HCT116 (cell line): Measurements from ENCODE around the gene VPS35L. TPM values are rescaled to one million over a fixed set of nuclear protein-coding genes. Genes with fewer than 3 reads are reported as not detected.
A peak's percentile ranks its signal among the peaks of the same experiment; 100 is the strongest.

Experiments used
- ATAC-seq: fragments of 200-7000 bp; cut with Tn5 transposase; 2 replicates; pipeline ENCODE4 v1.9.1; 2020; ENCODE audit warnings: mild to moderate bottlenecking, moderate library complexity
- BruUV-seq: library from RNA; stranded (reverse); fragments of 400-500 nt; replicated peaks from 2 replicates; lab custom pipeline; 2021; lab: Mats Ljungman, UMichigan
- CTCF ChIA-PET: fragments of 300-600 bp; sonication (Branson Sonifier 250); formaldehyde crosslinking; loops from one replicate; lab custom pipeline; 2021; ENCODE audit warnings: antibody characterized with exemption; lab: Charles Lee
- POLR2A ChIA-PET: fragments of 300-600, 350-600 bp; sonication (Branson Sonifier 250); formaldehyde crosslinking; loops from one replicate; lab custom pipeline; 2021; ENCODE audit warnings: antibody characterized with exemption; lab: Charles Lee
- RAD21 ChIA-PET, 2 experiments: fragments of 300-600 bp; sonication (Branson Sonifier 250); formaldehyde crosslinking; loops; one replicate each; lab custom pipeline; 2023; ENCODE audit warnings: low total read pairs in 2 of 2; ENCODE audit not compliant: uncharacterized antibody in 2 of 2, unreplicated experiment in 2 of 2, low non-redundant PET in 1 of 2; lab: Charles Lee
- DNase-seq: peaks from one replicate; pipeline ENCODE4 v3.0.0-alpha.2; 2010; ENCODE audit warnings: low read depth, low spot score
- H2AFZ ChIP-seq: fragments of 200-600 bp; shearing (Covaris generic), sonication (generic); 2 replicates; pipeline ENCODE4 v1.6.1; 2017; ENCODE audit warnings: low read depth, mixed run types, mixed read lengths, antibody characterized with exemption, low read length; ENCODE audit not compliant: poor library complexity, severe bottlenecking
- H3K27ac ChIP-seq: 2 replicates; pipeline ENCODE4 v1.5.1; 2012; ENCODE audit warnings: low read depth, low read length
- H3K27me3 ChIP-seq: fragments of 200-600 bp; sonication (generic); 2 replicates; pipeline ENCODE4 v1.6.1; 2016; ENCODE audit warnings: mixed run types, low read length, mixed read lengths; ENCODE audit not compliant: insufficient read depth
- H3K36me3 ChIP-seq, 2 experiments: fragments of 200-500 bp in 1 of 2; fragments of 200-600 bp in 1 of 2; sonication (Bioruptor generic) in 1 of 2; sonication (generic) in 1 of 2; 2 replicates each; pipeline versions ENCODE4 v1.5.1 to v1.6.1; 2014 to 2016; ENCODE audit warnings: low read length in 2 of 2, inconsistent platforms in 1 of 2, mixed read lengths in 1 of 2, mixed run types in 1 of 2; ENCODE audit not compliant: insufficient read depth in 2 of 2, control insufficient read depth in 1 of 2
- H3K4me1 ChIP-seq, 2 experiments: fragments of 200-600 bp in 1 of 2; sonication (generic) in 1 of 2; 2 replicates each; pipeline versions ENCODE4 v1.5.1 to v1.6.1; 2012 to 2017; ENCODE audit warnings: low read length in 2 of 2, inconsistent platforms in 1 of 2, mild to moderate bottlenecking in 1 of 2, mixed read lengths in 1 of 2, mixed run types in 1 of 2, moderate library complexity in 1 of 2; ENCODE audit not compliant: insufficient read depth in 2 of 2, control insufficient read depth in 1 of 2
- H3K4me2 ChIP-seq: fragments of 200-600 bp; sonication (generic); 2 replicates; pipeline ENCODE4 v1.6.1; 2017; ENCODE audit warnings: mixed run types, low read length, mixed read lengths
- H3K4me3 ChIP-seq, 2 experiments: fragments of 200-600 bp in 1 of 2; sonication (generic) in 1 of 2; replicated peaks in 1 of 2; 2 replicates each; pipeline ENCODE4 v1.5.1; 2011 to 2016; ENCODE audit warnings: low read length in 2 of 2, control low read depth in 1 of 2, low read depth in 1 of 2, mild to moderate bottlenecking in 1 of 2, mixed read lengths in 1 of 2, mixed run types in 1 of 2
- H3K79me2 ChIP-seq: fragments of 200-600 bp; sonication (generic); 2 replicates; pipeline ENCODE4 v1.6.1; 2017; ENCODE audit warnings: mild to moderate bottlenecking, mixed run types, low read length, moderate library complexity, mixed read lengths; ENCODE audit not compliant: insufficient read depth
- H3K9ac ChIP-seq: fragments of 200-600 bp; sonication (generic); 2 replicates; pipeline ENCODE4 v1.6.1; 2016; ENCODE audit warnings: low read length, mixed read lengths
- H3K9me2 ChIP-seq: fragments of 200-600 bp; sonication (generic), shearing (Covaris generic); 2 replicates; pipeline ENCODE4 v1.6.1; 2017; ENCODE audit warnings: mixed run types, mild to moderate bottlenecking, moderate library complexity; ENCODE audit not compliant: insufficient read depth
- H3K9me3 ChIP-seq, 2 experiments: fragments of 200-500 bp in 1 of 2; fragments of 200-600 bp in 1 of 2; sonication (Bioruptor generic) in 1 of 2; sonication (generic) in 1 of 2; 2 replicates each; pipeline ENCODE4 v1.6.1; 2014 to 2017; ENCODE audit warnings: low read length in 2 of 2, mixed read lengths in 2 of 2, inconsistent platforms in 1 of 2, low read depth in 1 of 2, mild to moderate bottlenecking in 1 of 2, mixed run types in 1 of 2, moderate library complexity in 1 of 2; ENCODE audit not compliant: control insufficient read depth in 1 of 2, insufficient read depth in 1 of 2
- H4K20me1 ChIP-seq: fragments of 200-600 bp; sonication (generic), shearing (Covaris generic); 2 replicates; pipeline ENCODE4 v1.6.1; 2017; ENCODE audit warnings: mixed run types, mild to moderate bottlenecking, moderate library complexity; ENCODE audit not compliant: insufficient read depth
- EGR1 ChIP-seq: IDR thresholded peaks from 2 replicates; pipeline ENCODE4 v1.6.1; 2012; ENCODE audit warnings: low read depth
- EZH2phosphoT487 ChIP-seq: fragments of 200-600 bp; IDR thresholded peaks from 2 replicates; pipeline ENCODE4 v1.6.1; 2018; ENCODE audit warnings: antibody characterized with exemption, borderline replicate concordance
- JUND ChIP-seq: IDR thresholded peaks from 2 replicates; pipeline ENCODE4 v1.6.1; 2012
- POLR2A ChIP-seq: IDR thresholded peaks from 2 replicates; pipeline ENCODE4 v1.7.0; 2011; ENCODE audit warnings: borderline replicate concordance; ENCODE audit not compliant: insufficient read depth, insufficient read length; ENCODE audit errors: extremely low read depth
- POLR2AphosphoS5 ChIP-seq: IDR thresholded peaks from 2 replicates; pipeline ENCODE4 v1.6.1; 2011; ENCODE audit warnings: mild to moderate bottlenecking, low read depth, low read length, moderate library complexity
- ZBTB33 ChIP-seq: IDR thresholded peaks from 2 replicates; pipeline ENCODE4 v1.6.1; 2011; ENCODE audit warnings: mild to moderate bottlenecking, low read length, moderate library complexity; ENCODE audit not compliant: insufficient replicate concordance; ENCODE audit errors: extremely low read depth
- intact Hi-C: fragments of 100-400 bp; cut with micrococcal nuclease; formaldehyde crosslinking; loops from 2 replicates; pipeline ENCODE4 v1.10.0; 2022
- total RNA-seq: library from RNA; stranded (reverse); gene quantifications from one replicate; pipeline ENCODE4 v1.2.1, GENCODE V29; 2021; ENCODE audit not compliant: unreplicated experiment

VPS35L gene
- total RNA-seq, 1 experiment from 2014 or later: 21.4 TPM

- H2AFZ ChIP-seq: no peak overlapping the region
- DNase-seq (no peak), ATAC-seq (peak; percentile 72)
- no peaks in the 10 kb centered on the region for H3K9me3 ChIP-seq
- no peaks in the 10 kb centered on the region for H3K9me2 ChIP-seq
- no peak for TF ChIP-seq ZBTB33
- H3K4me2 ChIP-seq: peak overlapping the region; percentile 44
- intact Hi-C loops: no loop called here
- no peak overlapping the region for H3K9ac ChIP-seq
- no peaks in the 10 kb centered on the region for H3K36me3 ChIP-seq
- CTCF ChIA-PET: interaction anchor here (0.9 to 3.7 kb wide), 2 partner anchors 11 to 312 kb away, joined by 3 to 28 read pairs; no protein-coding TSS in a partner anchor
- H3K79me2 ChIP-seq: no peaks in the 10 kb centered on the region
- POLR2A ChIA-PET: no interaction called here
- no peak overlapping the region for H3K4me3 ChIP-seq
- H3K4me1 ChIP-seq: peaks cover 2 to 10% of the 10 kb centered on the region in 2 experiments; a peak in 1 of 4 replicates
- BruUV-seq: no TSS peak
- H4K20me1 ChIP-seq: no peaks in the 10 kb centered on the region
- RAD21 ChIA-PET: no interaction called here
- no peaks in the 10 kb centered on the region for H3K27me3 ChIP-seq
- H3K27ac ChIP-seq: no peak overlapping the region
Observed at GRCh38 chr16:19595043-19595767, 39.7 kb downstream of the VPS35L start.

GRCh38 chr16:19598805-19599510 lies 43.5 kb downstream of the VPS35L start:
- POLR2A ChIA-PET: interaction anchor here (1.6 kb wide), 1 partner anchor 15 kb away, joined by 3 read pairs; no protein-coding TSS in a partner anchor
- intact Hi-C loops: no loop called here

More at GRCh38 chr16:19598805-19599510, 43.5 kb downstream of the VPS35L start:
- Histone ChIP-seq H3K9me2 (no peaks in the 10 kb centered on the region), H3K27me3 (no peaks in the 10 kb centered on the region), H3K79me2 (no peaks in the 10 kb centered on the region), H3K27ac (no peak overlapping the region), H3K9ac (no peak overlapping the region), H3K4me3 (no peak overlapping the region), H3K36me3 (no peaks in the 10 kb centered on the region), H3K4me2 (no peak overlapping the region), H3K4me1 (peaks cover 2 to 10% of the 10 kb centered on the region in 2 experiments; a peak in 1 of 4 replicates), H3K9me3 (no peaks in the 10 kb centered on the region), H2AFZ (no peak overlapping the region), H4K20me1 (no peaks in the 10 kb centered on the region)
- RAD21 ChIA-PET: interaction anchor here in 1 of 2 experiments (1.2 kb wide), 1 partner anchor 787 kb away, joined by 3 read pairs; no protein-coding TSS in a partner anchor
- no TSS peak for BruUV-seq
- DNase-seq (no peak), ATAC-seq (no peak)
- CTCF ChIA-PET: interaction anchor here (0.6 to 4.9 kb wide), 7 partner anchors 9 to 701 kb away, joined by 3 to 70 read pairs (median 4); no protein-coding TSS in a partner anchor
- TF ChIP-seq EGR1: no peak
- no peak for TF ChIP-seq POLR2A
- no peak for TF ChIP-seq JUND
- no peak for TF ChIP-seq EZH2phosphoT487
- TF ChIP-seq POLR2AphosphoS5: no peak
- TF ChIP-seq, all 23 proteins: peak for 0
